Transverse colon (tissue), 4 donors: Measurements from ENCODE around the gene ZNF618.

Experiments used
- CTCF ChIP-seq, 5 experiments: fragments of 200-600 bp in 3 of 5; fragments of 450-650 bp in 2 of 5; sonication (generic) in 3 of 5; IDR thresholded peaks; 1 replicate in 2 of 5; 2 replicates in 3 of 5; pipeline ENCODE4 v1.5.1; 2016 to 2017; ENCODE audit warnings: antibody characterized with exemption in 5 of 5, inconsistent platforms in 3 of 5, mild to moderate bottlenecking in 2 of 5, moderate library complexity in 1 of 5
- EP300 ChIP-seq: sonication (generic); formaldehyde crosslinking; IDR thresholded peaks from one replicate; pipeline ENCODE4 v1.6.1; 2017; ENCODE audit warnings: antibody characterized with exemption, low read depth
- POLR2A ChIP-seq: fragments of 450-650 bp; IDR thresholded peaks from one replicate; pipeline ENCODE4 v1.6.1; 2016; ENCODE audit warnings: antibody characterized with exemption, mild to moderate bottlenecking, moderate library complexity
- POLR2AphosphoS5 ChIP-seq, 3 donors: sonication (generic); formaldehyde crosslinking; IDR thresholded peaks; one replicate each; pipeline ENCODE4 v1.6.1; 2016; ENCODE audit warnings: antibody characterized with exemption in 3 of 3

- TF ChIP-seq CTCF (IDR thresholded peaks at IDR 0.05) = no peak
- TF ChIP-seq POLR2A = no peak
- no peak for TF ChIP-seq EP300
- no peak for TF ChIP-seq POLR2AphosphoS5 (IDR thresholded peaks at IDR 0.05)
These were observed 91.3 kb downstream of the ZNF618 start for GRCh38 chr9:113967380-113967779.
